OCI-LY3 (cell line): ENCODE measurements around the gene LSP1.

Source experiments
- EZH2phosphoT487 ChIP-seq: fragments of 200-600 bp; shearing (Covaris generic); IDR thresholded peaks from 2 replicates; pipeline ENCODE4 v1.6.1; 2018; ENCODE audit warnings: antibody characterized with exemption, mixed run types, low read depth
- TF ChIP-seq, protein P1 (sequence below): fragments of 200-600, 300-600 bp; sonication (generic); IDR thresholded peaks from 2 replicates; pipeline ENCODE4 v1.5.1; 2014; ENCODE audit warnings: antibody characterized with exemption, low read length, low read depth

DNA sequence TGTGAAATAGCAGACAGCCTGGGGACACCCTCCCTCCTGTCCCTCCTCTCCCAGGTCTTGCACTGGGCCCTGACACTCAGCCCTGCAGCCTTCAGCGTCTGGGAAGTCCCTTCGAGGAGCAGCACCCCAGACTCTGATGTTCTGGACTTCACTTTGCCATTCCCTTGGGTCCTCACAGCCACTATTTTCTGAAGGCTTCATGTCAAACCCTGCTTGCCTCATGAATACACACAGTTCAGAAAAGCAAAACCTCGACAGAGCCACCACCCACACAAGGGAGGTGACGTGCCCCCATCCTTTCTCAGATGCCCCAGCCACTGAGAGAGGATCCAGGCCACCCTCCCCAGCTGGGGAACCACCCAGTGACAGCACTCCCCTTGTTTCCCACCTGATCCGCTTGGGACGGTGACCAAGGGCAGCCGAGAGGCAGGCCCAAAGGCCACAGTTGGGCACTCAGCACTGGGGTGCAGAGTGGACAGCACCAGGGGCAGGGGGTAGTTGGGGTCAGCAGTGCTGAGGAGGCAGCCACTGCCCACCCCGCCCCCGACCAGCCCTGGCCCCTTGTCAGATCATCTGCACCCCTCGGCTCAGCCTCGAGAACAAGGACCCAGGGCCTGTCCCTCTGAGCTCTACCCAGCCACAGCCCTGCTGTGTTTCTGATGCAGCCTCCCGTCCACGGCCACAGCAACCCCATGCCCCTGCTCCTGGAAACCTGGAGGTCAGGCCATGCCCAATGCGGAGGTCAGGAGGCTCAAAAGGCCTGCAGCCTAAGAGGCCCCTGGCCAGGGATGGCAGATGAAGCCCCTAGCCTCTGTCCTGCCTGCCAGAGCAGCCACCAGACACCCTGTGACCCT lies 63.5 kb downstream of the LSP1 start:
- TF ChIP-seq, protein P1, sequence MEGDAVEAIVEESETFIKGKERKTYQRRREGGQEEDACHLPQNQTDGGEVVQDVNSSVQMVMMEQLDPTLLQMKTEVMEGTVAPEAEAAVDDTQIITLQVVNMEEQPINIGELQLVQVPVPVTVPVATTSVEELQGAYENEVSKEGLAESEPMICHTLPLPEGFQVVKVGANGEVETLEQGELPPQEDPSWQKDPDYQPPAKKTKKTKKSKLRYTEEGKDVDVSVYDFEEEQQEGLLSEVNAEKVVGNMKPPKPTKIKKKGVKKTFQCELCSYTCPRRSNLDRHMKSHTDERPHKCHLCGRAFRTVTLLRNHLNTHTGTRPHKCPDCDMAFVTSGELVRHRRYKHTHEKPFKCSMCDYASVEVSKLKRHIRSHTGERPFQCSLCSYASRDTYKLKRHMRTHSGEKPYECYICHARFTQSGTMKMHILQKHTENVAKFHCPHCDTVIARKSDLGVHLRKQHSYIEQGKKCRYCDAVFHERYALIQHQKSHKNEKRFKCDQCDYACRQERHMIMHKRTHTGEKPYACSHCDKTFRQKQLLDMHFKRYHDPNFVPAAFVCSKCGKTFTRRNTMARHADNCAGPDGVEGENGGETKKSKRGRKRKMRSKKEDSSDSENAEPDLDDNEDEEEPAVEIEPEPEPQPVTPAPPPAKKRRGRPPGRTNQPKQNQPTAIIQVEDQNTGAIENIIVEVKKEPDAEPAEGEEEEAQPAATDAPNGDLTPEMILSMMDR = no peak
- no peak for TF ChIP-seq EZH2phosphoT487
